GM12891 (cell line): ENCODE measurements around the gene AXIN1.
"Not testable (repeated sequence)": the region's sequence is repeated elsewhere in the genome, so short reads cannot be mapped to it uniquely, and the experiment has no call there.

ENCODE experiments used
- POLR2A ChIP-seq: IDR thresholded peaks from 2 replicates; pipeline ENCODE4 v1.6.1; 2011; ENCODE audit warnings: low read depth, low read length, control low read depth
- POLR2AphosphoS5 ChIP-seq: IDR thresholded peaks from 2 replicates; pipeline ENCODE4 v1.6.1; 2011; ENCODE audit warnings: low read depth, low read length, control low read depth
- SPI1 ChIP-seq: IDR thresholded peaks from 2 replicates; pipeline ENCODE4 v1.6.1; 2011; ENCODE audit warnings: low read depth, low read length, control low read depth
- TAF1 ChIP-seq: IDR thresholded peaks from 2 replicates; pipeline ENCODE4 v1.6.1; 2011; ENCODE audit warnings: low read depth, low read length, control low read depth

DNA sequence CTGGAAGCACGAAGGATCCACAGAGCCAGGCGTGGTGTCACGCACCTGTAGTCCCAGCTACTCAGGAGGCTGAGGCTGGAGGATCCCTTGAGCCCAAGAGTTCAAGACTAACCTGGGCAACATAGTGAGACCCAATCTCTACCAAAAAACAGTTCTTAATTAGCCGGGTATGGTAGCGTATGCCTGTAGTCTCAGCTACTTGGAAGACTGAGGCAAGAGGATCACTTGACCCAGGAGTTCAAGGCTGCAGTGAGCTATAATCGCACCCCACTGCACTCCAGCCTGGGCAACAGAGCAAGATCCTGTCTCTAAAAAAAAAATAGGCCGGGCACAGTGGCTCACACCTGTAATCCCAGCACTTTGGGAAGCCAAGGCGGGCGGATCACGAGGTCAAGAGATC is 4.0 kb downstream of the AXIN1 start:
- not testable (repeated sequence) for TF ChIP-seq TAF1, POLR2A, SPI1
- TF ChIP-seq POLR2AphosphoS5, result 0 out of 2 replicates have a peak, but pooled peaks have one; percentile 51
